Measurements from ENCODE around the gene IRF1. TPM values are rescaled to one million over a fixed set of nuclear protein-coding genes. Genes with fewer than 3 reads are reported as not detected.
A peak's percentile ranks its signal among the peaks of the same experiment; 100 is the strongest.
"Not testable (repeated sequence)": the region's sequence is repeated elsewhere in the genome, so short reads cannot be mapped to it uniquely, and the experiment has no call there.

The IRF1 gene
- polyA plus RNA-seq, 1 donor, result 100 TPM

DNA sequence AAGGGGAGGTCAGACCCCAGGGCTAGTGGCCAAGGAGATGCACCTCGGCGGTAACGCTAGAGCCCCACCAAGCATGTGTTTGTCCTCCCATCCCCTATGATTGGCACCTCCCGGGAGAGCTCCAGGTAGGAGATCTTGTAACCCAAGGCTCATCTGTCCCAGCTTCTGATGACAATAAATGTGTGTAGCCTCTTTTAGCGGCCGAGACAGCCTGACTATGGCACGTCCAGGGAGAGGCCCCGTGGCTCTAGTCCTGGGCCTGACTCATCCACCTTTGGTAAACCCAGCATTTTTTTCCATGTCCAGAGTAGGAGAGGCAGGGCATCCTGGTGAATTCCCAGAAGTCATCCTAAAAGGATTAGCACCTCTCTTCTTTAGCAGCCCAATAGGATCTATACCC is 39.2 kb downstream of the IRF1 start:
- H3K36me3 ChIP-seq (ENCODE audit: control insufficient read depth, insufficient read depth, low read length), result peaks cover 12% of the 10 kb centered on the region
- H3K4me3 ChIP-seq (ENCODE audit: low read length), result no peak overlapping the region
- no peaks in the 10 kb centered on the region for H3K27me3 ChIP-seq (ENCODE audit: control insufficient read depth, insufficient read depth, low read length)
- WGBS (ENCODE audit: insufficient coverage, low lambda C conversion rate), result no CpG with 5 or more reads among the region's 8 CpGs
- DNase-seq, result no peak
- H3K27ac ChIP-seq (ENCODE audit: low read length), result no peak overlapping the region
- no peaks in the 10 kb centered on the region for H3K9me3 ChIP-seq (ENCODE audit: control insufficient read depth, low read depth, low read length)
- peaks cover 10% of the 10 kb centered on the region for H3K4me1 ChIP-seq (ENCODE audit: control insufficient read depth, insufficient read depth, low read length)

DNA sequence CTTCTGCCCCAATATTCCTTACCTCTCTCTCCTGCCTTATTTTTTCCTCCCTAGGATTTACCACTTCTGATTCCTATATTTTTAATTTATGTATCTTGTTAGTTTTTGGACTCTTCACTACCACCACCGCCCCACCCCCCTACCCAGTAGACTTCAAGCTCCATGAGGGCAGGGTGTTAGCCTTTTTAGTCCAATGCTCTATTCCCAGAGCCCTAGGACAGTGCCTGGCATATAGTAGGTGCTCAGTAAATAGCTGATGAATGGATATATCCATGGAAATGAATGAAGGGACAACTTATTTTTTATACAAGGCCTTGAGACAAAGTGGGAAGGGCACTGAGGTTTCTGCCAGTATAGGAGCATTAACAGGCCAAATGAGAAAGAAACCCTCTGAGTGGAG is 41.5 kb downstream of the IRF1 start:
- no peaks in the 10 kb centered on the region for H3K27me3 ChIP-seq (ENCODE audit: control insufficient read depth, insufficient read depth, low read length)
- peaks cover 10% of the 10 kb centered on the region for H3K36me3 ChIP-seq (ENCODE audit: control insufficient read depth, insufficient read depth, low read length)
- DNase-seq, result no peak
- no peak overlapping the region for H3K27ac ChIP-seq (ENCODE audit: low read length)
- WGBS (ENCODE audit: insufficient coverage, low lambda C conversion rate), result no CpG with 5 or more reads among the region's 1 CpG
- H3K4me3 ChIP-seq (ENCODE audit: low read length), result no peak overlapping the region
- peaks cover 19% of the 10 kb centered on the region for H3K4me1 ChIP-seq (ENCODE audit: control insufficient read depth, insufficient read depth, low read length)
- no peaks in the 10 kb centered on the region for H3K9me3 ChIP-seq (ENCODE audit: control insufficient read depth, low read depth, low read length)

DNA sequence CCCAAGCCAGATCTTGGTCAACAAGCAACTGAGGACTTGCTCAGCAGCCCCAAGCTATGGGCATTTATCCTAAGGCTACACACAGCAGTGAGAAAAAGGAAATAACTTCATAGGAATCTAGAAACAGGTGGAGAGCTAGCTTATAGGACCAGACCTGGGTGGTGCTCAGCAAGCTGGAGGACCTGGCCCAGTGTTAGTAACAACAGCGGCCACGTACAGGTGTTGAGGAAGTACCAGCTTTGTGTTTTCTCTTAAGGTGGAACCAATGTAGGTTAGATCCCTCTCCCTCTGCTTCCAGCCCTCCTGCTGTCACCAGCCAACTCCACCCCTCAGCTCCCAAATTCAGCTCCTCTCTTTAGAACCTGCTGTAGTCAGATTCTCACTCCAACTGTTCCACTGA is 43.4 kb downstream of the IRF1 start:
- H3K4me1 ChIP-seq (ENCODE audit: control insufficient read depth, insufficient read depth, low read length), result peaks cover 21% of the 10 kb centered on the region
- H3K27ac ChIP-seq (ENCODE audit: low read length), result no peak overlapping the region
- peaks cover 10% of the 10 kb centered on the region for H3K36me3 ChIP-seq (ENCODE audit: control insufficient read depth, insufficient read depth, low read length)
- H3K27me3 ChIP-seq (ENCODE audit: control insufficient read depth, insufficient read depth, low read length), result no peaks in the 10 kb centered on the region
- no peak overlapping the region for H3K4me3 ChIP-seq (ENCODE audit: low read length)
- no peaks in the 10 kb centered on the region for H3K9me3 ChIP-seq (ENCODE audit: control insufficient read depth, low read depth, low read length)
- WGBS (ENCODE audit: insufficient coverage, low lambda C conversion rate), result no CpG with 5 or more reads among the region's 2 CpGs
- DNase-seq, result no peak

DNA sequence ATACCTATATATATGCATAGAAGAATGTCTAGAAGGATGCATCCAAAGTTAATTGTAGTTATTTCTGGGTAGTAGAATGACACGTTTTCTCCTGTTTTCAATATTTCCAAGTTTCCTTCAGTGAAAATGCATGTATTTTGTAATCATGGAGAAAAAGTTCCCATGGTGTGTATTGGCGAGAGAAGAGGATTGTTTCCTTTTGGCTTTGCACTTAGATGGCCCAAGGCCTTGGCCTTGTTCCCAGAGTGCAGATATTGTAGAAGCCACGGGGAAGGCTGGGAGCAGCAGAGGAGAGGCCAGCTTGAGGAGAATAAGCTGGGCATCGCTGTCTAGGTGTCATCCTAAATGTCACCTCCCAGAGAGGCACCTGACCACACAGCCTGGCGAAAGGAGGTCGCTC is 44.0 kb downstream of the IRF1 start:
- H3K27me3 ChIP-seq (ENCODE audit: control insufficient read depth, insufficient read depth, low read length), result no peaks in the 10 kb centered on the region
- peaks cover 10% of the 10 kb centered on the region for H3K36me3 ChIP-seq (ENCODE audit: control insufficient read depth, insufficient read depth, low read length)
- no peak overlapping the region for H3K4me3 ChIP-seq (ENCODE audit: low read length)
- H3K4me1 ChIP-seq (ENCODE audit: control insufficient read depth, insufficient read depth, low read length), result peaks cover 21% of the 10 kb centered on the region
- H3K27ac ChIP-seq (ENCODE audit: low read length), result no peak overlapping the region
- 100% methylated on average over 1 of the region's 6 CpGs for WGBS (ENCODE audit: insufficient coverage, low lambda C conversion rate)
- H3K9me3 ChIP-seq (ENCODE audit: control insufficient read depth, low read depth, low read length), result no peaks in the 10 kb centered on the region
- peak in 1 of 2 donors; percentile 27 for DNase-seq

DNA sequence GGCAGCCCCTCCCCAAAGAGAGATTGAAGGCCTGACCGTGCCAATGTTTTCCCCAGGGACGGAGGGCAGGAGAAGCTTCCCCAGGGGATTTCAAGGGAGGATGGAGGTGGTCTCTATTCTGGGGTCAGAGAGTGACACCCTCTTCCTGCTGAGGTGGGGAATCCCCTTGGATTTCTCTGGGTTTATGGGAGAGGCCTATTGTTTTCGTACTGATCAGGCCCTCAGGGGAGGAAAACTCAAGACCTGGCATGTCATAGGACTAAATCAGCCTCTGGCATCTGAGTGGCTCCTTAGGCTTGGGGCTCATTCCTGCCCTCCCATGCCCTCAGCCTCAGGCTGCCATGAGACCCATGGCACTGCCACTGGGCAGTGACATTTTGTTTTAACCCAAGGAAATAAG is 44.6 kb downstream of the IRF1 start:
- no CpG with 5 or more reads among the region's 3 CpGs for WGBS (ENCODE audit: insufficient coverage, low lambda C conversion rate)
- no peaks in the 10 kb centered on the region for H3K27me3 ChIP-seq (ENCODE audit: control insufficient read depth, insufficient read depth, low read length)
- no peaks in the 10 kb centered on the region for H3K9me3 ChIP-seq (ENCODE audit: control insufficient read depth, low read depth, low read length)
- peaks cover 21% of the 10 kb centered on the region for H3K4me1 ChIP-seq (ENCODE audit: control insufficient read depth, insufficient read depth, low read length)
- H3K4me3 ChIP-seq (ENCODE audit: low read length), result no peak overlapping the region
- peaks cover 4% of the 10 kb centered on the region for H3K36me3 ChIP-seq (ENCODE audit: control insufficient read depth, insufficient read depth, low read length)
- DNase-seq, result no peak
- H3K27ac ChIP-seq (ENCODE audit: low read length), result no peak overlapping the region

DNA sequence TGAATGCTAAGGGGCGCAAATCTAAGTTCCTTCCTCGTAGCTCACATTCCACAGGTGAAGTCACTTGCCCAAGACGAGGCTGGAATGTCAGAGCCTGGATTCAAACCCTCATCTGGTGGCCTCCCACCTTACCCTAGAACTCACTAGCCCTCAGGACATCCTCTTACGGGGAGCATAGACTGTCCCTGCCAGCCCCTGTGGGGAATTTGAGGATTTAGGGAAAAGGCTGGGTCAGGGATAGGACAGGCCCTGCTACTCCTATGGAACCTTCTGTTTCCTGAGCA is 45.0 kb downstream of the IRF1 start:
- no CpG with 5 or more reads among the region's 4 CpGs for WGBS (ENCODE audit: insufficient coverage, low lambda C conversion rate)
- no peak for DNase-seq
- Histone ChIP-seq H3K27me3 (ENCODE audit: control insufficient read depth, insufficient read depth, low read length) (no peaks in the 10 kb centered on the region), H3K4me3 (ENCODE audit: low read length) (no peak overlapping the region), H3K9me3 (ENCODE audit: control insufficient read depth, low read depth, low read length) (no peaks in the 10 kb centered on the region), H3K4me1 (ENCODE audit: control insufficient read depth, insufficient read depth, low read length) (peaks cover 21% of the 10 kb centered on the region), H3K27ac (ENCODE audit: low read length) (no peak overlapping the region), H3K36me3 (ENCODE audit: control insufficient read depth, insufficient read depth, low read length) (peaks cover 4% of the 10 kb centered on the region)

DNA sequence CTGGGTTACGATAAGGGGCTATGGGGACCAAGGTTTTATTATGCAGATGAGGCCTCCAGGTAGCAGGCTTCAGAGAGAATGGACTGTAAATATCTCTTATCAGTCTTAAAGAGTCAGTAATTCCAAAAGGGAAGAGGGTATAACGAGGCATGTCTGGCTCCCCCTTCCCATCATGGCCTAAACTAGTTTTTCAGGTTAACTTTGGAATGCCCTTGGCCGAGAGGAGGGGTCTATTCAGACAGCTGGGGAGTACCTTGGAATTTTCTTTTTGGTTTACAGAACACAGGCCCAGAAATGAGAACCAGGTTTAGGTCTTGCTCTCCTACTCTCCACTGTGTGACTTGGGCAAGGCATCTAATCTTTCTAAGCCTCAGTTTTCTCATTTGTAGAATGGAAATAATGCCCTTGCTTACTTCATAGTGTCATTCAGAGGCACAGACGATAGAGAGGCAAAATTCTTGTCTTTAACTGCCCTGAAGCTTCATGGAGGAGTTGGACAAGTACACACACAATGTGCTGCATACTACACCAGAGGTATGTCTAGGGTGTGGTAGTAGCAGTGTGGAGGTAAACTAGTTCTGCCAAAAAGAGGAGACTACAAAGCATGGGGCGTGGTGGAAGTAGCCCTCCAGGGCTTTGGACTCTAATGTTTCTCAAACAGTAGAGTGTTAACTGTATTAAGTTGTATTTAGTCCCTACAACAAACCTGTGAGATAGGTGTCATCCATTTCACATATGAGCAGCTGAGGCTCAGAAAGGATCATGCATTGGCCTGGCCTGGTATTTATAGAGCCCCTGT is 45.5 kb downstream of the IRF1 start:
- no peak overlapping the region for H3K27ac ChIP-seq (ENCODE audit: low read length)
- H3K9me3 ChIP-seq (ENCODE audit: control insufficient read depth, low read depth, low read length), result no peaks in the 10 kb centered on the region
- H3K27me3 ChIP-seq (ENCODE audit: control insufficient read depth, insufficient read depth, low read length), result no peaks in the 10 kb centered on the region
- peaks cover 4% of the 10 kb centered on the region for H3K36me3 ChIP-seq (ENCODE audit: control insufficient read depth, insufficient read depth, low read length)
- no peak for DNase-seq
- 38% methylated on average over 2 of the region's 5 CpGs for WGBS (ENCODE audit: insufficient coverage, low lambda C conversion rate)
- H3K4me3 ChIP-seq (ENCODE audit: low read length), result no peak overlapping the region
- peaks cover 21% of the 10 kb centered on the region for H3K4me1 ChIP-seq (ENCODE audit: control insufficient read depth, insufficient read depth, low read length)

DNA sequence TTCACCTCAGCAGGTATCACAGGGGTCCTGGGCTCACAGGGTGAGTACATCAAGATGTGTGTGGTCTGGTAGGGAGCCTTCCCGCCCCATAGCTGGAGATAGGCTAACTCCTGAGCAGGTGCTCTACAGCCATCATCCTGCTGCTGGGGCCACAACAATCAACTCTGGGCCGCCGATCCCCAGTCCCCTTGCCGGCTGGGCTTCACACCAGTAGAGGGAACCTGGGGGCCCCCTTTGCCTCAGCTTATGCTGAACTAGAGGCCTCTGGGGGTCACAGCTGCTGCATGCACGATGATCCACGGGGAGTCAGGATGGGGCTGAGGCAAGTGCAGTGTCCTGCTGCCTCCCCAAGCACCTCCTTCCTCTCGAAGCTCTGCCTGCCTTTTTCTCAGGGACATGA is 46.5 kb downstream of the IRF1 start:
- Histone ChIP-seq H3K9me3 (ENCODE audit: control insufficient read depth, low read depth, low read length) (no peaks in the 10 kb centered on the region), H3K27ac (ENCODE audit: low read length) (no peak overlapping the region), H3K27me3 (ENCODE audit: control insufficient read depth, insufficient read depth, low read length) (no peaks in the 10 kb centered on the region), H3K36me3 (ENCODE audit: control insufficient read depth, insufficient read depth, low read length) (no peaks in the 10 kb centered on the region), H3K4me1 (ENCODE audit: control insufficient read depth, insufficient read depth, low read length) (peaks cover 21% of the 10 kb centered on the region), H3K4me3 (ENCODE audit: low read length) (no peak overlapping the region)
- no peak for DNase-seq
- WGBS (ENCODE audit: insufficient coverage, low lambda C conversion rate), result no CpG with 5 or more reads among the region's 7 CpGs

DNA sequence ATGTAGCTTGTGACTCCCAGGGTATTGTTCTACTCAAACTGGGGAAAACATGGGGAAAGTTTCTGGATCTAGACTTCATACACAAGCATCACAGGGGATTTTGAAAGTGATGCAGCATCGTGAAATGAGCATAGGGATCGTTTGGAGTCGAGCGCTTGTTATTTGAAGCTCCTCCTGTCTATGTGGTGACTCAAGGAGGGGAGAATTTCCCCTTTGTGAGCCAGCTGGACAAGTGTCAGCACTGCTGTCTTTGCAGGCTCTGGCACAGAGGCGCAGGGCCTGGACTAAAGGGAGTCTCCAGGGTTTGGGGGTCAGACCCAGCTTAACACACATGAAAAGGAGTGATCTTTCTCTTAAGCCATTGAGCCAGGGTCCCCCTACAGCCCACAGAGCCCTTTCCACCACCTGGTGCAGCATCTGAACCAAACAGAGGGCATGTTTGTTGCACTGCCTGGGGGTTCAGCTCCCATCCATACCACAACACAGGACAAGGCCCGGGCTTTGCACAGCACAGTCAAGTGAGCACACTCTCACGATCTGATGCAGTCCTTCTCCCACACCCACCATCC is 51.0 kb downstream of the IRF1 start:
- H3K27me3 ChIP-seq (ENCODE audit: control insufficient read depth, insufficient read depth, low read length), result no peaks in the 10 kb centered on the region
- H3K27ac ChIP-seq (ENCODE audit: low read length), result peak overlapping the region; percentile 20
- H3K9me3 ChIP-seq (ENCODE audit: control insufficient read depth, low read depth, low read length), result no peaks in the 10 kb centered on the region
- WGBS (ENCODE audit: insufficient coverage, low lambda C conversion rate), result 100% methylated on average over 1 of the region's 7 CpGs
- H3K4me1 ChIP-seq (ENCODE audit: control insufficient read depth, insufficient read depth, low read length), result peaks cover 35% of the 10 kb centered on the region
- DNase-seq, result no peak
- no peaks in the 10 kb centered on the region for H3K36me3 ChIP-seq (ENCODE audit: control insufficient read depth, insufficient read depth, low read length)
- H3K4me3 ChIP-seq (ENCODE audit: low read length), result no peak overlapping the region

DNA sequence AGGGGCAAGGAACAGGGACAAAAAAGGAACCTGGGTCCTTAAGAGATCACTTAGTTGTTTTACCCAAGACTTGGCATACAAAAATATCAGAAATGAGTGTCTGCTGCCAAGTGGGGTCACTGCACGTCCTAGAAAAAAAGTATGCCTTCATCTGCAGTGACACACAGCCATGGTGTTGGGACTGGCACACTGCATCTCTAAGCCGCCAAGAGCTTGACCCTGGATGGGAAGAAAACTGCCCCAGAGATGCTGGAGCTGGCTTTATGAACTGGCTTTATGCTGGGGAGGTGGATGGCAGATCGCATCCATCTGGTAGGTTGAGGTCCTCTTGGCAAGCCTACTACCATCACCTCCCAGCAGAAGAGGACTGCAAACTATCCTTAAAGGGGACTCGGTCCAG is 51.7 kb downstream of the IRF1 start:
- no peak overlapping the region for H3K4me3 ChIP-seq (ENCODE audit: low read length)
- DNase-seq, result no peak
- no peaks in the 10 kb centered on the region for H3K27me3 ChIP-seq (ENCODE audit: control insufficient read depth, insufficient read depth, low read length)
- no peaks in the 10 kb centered on the region for H3K36me3 ChIP-seq (ENCODE audit: control insufficient read depth, insufficient read depth, low read length)
- H3K4me1 ChIP-seq (ENCODE audit: control insufficient read depth, insufficient read depth, low read length), result peaks cover 36% of the 10 kb centered on the region
- no peaks in the 10 kb centered on the region for H3K9me3 ChIP-seq (ENCODE audit: control insufficient read depth, low read depth, low read length)
- peak overlapping the region; percentile 20 for H3K27ac ChIP-seq (ENCODE audit: low read length)
- WGBS (ENCODE audit: insufficient coverage, low lambda C conversion rate), result no CpG with 5 or more reads among the region's 4 CpGs

DNA sequence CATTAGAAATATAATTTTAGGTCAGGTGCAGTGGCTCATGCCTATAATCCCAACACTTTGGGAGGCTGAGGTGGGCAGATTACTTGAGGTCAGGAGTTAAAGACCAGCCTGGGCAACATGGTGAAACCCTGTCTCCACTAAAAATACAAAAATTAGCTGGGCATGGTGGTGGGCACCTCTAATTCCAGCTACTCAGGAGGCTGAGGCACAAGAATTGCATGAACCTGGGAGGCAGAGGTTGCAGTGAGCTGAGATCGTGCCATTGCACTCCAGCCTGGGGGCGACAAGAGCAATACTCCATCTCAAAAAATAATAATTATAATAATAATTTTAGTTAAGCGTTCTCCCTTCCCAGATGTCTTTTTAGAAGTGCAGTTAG is 52.3 kb downstream of the IRF1 start:
- peak overlapping the region; percentile 42 for H3K27ac ChIP-seq (ENCODE audit: low read length)
- peaks cover 36% of the 10 kb centered on the region for H3K4me1 ChIP-seq (ENCODE audit: control insufficient read depth, insufficient read depth, low read length)
- not testable (repeated sequence) for DNase-seq; H3K36me3 ChIP-seq (ENCODE audit: control insufficient read depth, insufficient read depth, low read length); H3K27me3 ChIP-seq (ENCODE audit: control insufficient read depth, insufficient read depth, low read length); H3K4me3 ChIP-seq (ENCODE audit: low read length); H3K9me3 ChIP-seq (ENCODE audit: control insufficient read depth, low read depth, low read length)
- no CpG with 5 or more reads among the region's 3 CpGs for WGBS (ENCODE audit: insufficient coverage, low lambda C conversion rate)
